Activated naive CD8-positive, alpha-beta T cell treated with anti-CD3 and anti-CD28 coated beads, Interleukin-2, amount 10 ng/mL, durations not matched to agents 7 days and 5 days (primary cell): ENCODE results near the gene ALDH1A3. TPM values are rescaled to one million over a fixed set of nuclear protein-coding genes. Genes with fewer than 3 reads are reported as not detected.

Experiments used
- ATAC-seq: fragments of 150-1000 bp; cut with Tn5 transposase; one replicate; pipeline ENCODE4 v1.10.0; 2021; ENCODE audit warnings: low read depth, moderate library complexity
- POLR2A ChIA-PET: fragments of 350-600 bp; sonication (Branson Sonifier 250); formaldehyde crosslinking; loops from one replicate; lab custom pipeline; 2021; ENCODE audit warnings: antibody characterized with exemption; lab: Charles Lee
- DNase-seq: peaks from one replicate; pipeline ENCODE4 v3.0.0; 2021
- H3K27ac Mint-ChIP-seq: one replicate; pipeline ENCODE4 v1.8.0; 2022; ENCODE audit warnings: mild to moderate bottlenecking, mixed read lengths
- H3K27me3 Mint-ChIP-seq: one replicate; pipeline ENCODE4 v1.8.0; 2022; ENCODE audit warnings: mild to moderate bottlenecking, moderate library complexity, mixed read lengths
- H3K36me3 Mint-ChIP-seq: one replicate; pipeline ENCODE4 v1.8.0; 2021; ENCODE audit warnings: mild to moderate bottlenecking, mixed read lengths
- H3K4me1 Mint-ChIP-seq: one replicate; pipeline ENCODE4 v1.8.0; 2021; ENCODE audit warnings: mixed read lengths
- H3K4me3 Mint-ChIP-seq: one replicate; pipeline ENCODE4 v1.8.0; 2022; ENCODE audit warnings: mild to moderate bottlenecking, moderate library complexity, mixed read lengths
- H3K9me3 Mint-ChIP-seq: one replicate; pipeline ENCODE4 v1.8.0; 2021; ENCODE audit warnings: mixed read lengths
- total RNA-seq, 2 experiments: library from RNA; stranded (reverse); gene quantifications; one replicate each; pipeline ENCODE4 v1.2.3, GENCODE V29; 2021

ALDH1A3 gene
- total RNA-seq, 2 experiments from 2014 or later = not detected

DNA sequence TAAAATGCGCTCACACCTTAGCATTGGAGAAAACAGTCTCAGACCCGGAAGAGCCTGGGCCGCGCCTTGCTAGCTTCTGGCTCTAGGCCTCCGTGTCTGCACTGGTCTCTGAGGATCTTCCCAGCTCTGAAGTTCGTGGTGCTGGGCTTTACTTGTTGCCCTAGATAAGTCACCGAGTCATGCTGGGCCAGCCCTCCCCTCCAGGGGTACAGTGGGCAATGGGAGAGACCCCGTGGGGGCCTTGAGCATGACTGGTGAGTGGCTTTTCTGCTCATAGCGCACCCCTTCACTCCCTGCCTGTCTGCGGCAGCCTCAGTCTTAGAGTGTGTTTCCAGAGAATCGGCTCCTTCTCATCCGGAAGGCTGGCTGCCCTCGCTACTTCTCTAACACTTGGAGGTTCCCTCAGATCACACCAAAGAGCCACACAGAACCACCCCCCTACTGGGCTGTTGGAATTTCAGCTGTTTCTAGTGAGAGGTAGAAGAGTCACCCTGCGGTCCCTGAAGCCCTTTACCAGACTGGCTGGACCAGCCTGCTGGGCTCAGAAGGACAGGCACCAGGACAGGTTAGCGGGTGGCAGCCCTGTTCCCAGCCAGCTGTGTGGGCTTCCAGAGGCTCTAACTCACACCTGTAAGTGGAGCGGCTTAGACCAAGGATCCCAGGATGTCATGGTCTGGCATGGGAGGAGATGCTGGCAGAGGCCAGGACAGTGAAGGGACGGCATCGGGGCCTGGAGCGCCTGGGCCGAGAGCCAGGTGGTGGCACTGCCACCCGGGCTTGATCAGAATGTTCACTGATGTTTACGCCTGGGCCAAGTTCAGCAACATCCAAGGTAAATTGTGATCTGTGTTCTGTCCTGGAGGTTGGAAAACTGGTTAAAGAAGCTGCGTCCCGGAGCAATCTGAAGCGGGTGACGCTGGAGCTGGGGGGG, 17.9 kb downstream of the ALDH1A3 start:
- POLR2A ChIA-PET = no interaction called here
- no peaks in the 10 kb centered on the region for H3K9me3 Mint-ChIP-seq
- ATAC-seq (no peak), DNase-seq (no peak)
- no peak overlapping the region for H3K27ac Mint-ChIP-seq
- no peak overlapping the region for H3K4me3 Mint-ChIP-seq
- H3K27me3 Mint-ChIP-seq = peaks cover 23% of the 10 kb centered on the region
- H3K36me3 Mint-ChIP-seq = no peaks in the 10 kb centered on the region
- H3K4me1 Mint-ChIP-seq = no peaks in the 10 kb centered on the region

GRCh38 chr15:100898152-100898490, 18.5 kb downstream of the ALDH1A3 start:
- POLR2A ChIA-PET = no interaction called here
- H3K36me3 Mint-ChIP-seq = no peaks in the 10 kb centered on the region
- DNase-seq (no peak), ATAC-seq (no peak)
- H3K9me3 Mint-ChIP-seq = no peaks in the 10 kb centered on the region
- no peak overlapping the region for H3K4me3 Mint-ChIP-seq
- peaks cover 1% of the 10 kb centered on the region for H3K4me1 Mint-ChIP-seq
- peaks cover 22% of the 10 kb centered on the region for H3K27me3 Mint-ChIP-seq
- no peak overlapping the region for H3K27ac Mint-ChIP-seq

DNA sequence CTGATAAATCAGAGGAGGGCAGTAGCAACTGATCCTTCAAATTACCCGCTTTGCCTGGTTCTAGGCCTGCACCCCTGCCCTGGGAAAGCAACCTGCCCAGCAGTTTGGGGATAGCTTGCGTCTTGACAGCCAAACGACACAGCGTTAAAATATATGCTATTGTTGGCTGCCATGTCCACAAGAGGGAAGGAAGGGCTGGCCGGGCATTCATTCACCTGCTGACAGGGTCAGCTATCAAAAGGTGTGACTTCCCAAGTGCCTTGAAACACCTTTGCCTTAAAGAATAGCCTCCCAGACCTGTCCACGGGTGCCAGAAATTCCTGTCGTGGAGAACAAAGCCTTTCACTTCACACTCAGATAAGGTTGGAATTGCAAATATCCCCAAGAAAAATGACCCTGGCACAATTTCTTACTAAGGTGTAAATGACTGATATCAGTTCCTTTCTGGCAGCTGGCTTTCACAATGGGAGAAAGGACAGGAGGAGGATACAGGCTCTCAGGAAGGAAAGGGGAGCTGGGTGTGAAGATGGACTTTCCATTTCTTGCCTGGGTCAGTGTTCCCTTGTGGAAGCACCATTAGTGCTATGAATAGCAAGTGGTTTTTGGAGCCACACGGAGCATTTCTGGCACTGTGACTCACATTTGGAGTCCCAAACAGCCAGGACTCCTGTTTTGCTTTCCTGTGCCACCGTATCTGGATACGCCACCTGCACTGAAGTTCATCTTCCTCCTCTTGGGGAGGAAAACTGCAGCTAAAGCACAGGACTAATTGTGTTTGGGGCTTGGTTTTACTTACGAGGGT, 19.2 kb downstream of the ALDH1A3 start:
- no peak overlapping the region for H3K4me3 Mint-ChIP-seq
- DNase-seq (no peak), ATAC-seq (no peak)
- no peaks in the 10 kb centered on the region for H3K9me3 Mint-ChIP-seq
- peaks cover 1% of the 10 kb centered on the region for H3K4me1 Mint-ChIP-seq
- peaks cover 21% of the 10 kb centered on the region for H3K27me3 Mint-ChIP-seq
- H3K36me3 Mint-ChIP-seq = no peaks in the 10 kb centered on the region
- H3K27ac Mint-ChIP-seq = no peak overlapping the region
- POLR2A ChIA-PET = no interaction called here

DNA sequence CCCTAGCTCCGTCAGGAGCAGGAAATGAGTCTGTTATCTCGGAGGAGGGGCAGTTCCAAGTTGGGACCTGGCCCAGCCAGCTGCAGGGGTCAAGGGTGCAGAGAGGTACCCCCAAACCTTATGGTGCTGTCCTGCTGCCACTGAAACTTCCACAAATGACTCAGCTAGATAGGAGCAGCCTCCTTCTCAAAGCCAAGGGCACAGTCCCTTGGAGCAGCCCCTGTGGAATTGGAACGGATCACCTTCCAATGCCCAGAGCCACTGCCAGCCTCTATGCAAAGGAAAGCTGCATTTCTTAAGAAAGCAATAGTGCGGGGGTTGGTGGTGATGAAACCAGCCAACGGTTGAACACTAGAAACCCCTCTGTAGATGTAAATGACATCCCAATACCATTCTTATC, 20.0 kb downstream of the ALDH1A3 start:
- Mint-ChIP-seq H3K4me1 (peaks cover 1% of the 10 kb centered on the region), H3K36me3 (no peaks in the 10 kb centered on the region), H3K27ac (no peak overlapping the region), H3K4me3 (no peak overlapping the region), H3K27me3 (peaks cover 21% of the 10 kb centered on the region), H3K9me3 (no peaks in the 10 kb centered on the region)
- ATAC-seq = no peak
- no peak for DNase-seq
- POLR2A ChIA-PET = no interaction called here

DNA sequence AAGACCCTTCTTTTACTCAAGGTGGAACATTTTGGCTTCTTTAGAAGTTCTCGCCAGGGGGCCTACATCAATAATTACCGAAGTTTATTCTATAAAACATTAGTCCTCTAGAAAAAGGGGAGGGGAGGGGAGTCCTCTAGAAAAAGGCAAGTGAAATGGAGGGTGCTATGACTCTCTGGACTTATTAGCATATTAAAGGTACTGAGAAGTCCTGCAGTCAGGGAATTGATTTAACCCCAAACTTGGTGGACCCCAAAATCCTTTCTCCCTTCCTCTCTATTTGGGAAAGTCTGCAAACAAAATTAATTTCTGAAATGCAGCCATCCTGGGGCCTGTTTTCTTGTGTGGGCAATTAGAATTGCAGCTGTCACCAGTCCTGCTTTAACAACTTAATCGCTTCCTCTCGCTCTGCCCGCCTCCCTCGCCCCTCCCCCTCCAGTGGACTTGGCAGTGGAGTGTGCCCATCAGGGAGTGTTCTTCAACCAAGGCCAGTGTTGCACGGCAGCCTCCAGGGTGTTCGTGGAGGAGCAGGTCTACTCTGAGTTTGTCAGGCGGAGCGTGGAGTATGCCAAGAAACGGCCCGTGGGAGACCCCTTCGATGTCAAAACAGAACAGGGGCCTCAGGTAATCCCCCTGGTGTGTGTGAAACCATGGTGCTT, 20.6 kb downstream of the ALDH1A3 start:
- POLR2A ChIA-PET = no interaction called here
- Mint-ChIP-seq H3K27ac (no peak overlapping the region), H3K4me3 (no peak overlapping the region), H3K9me3 (no peaks in the 10 kb centered on the region), H3K36me3 (no peaks in the 10 kb centered on the region), H3K4me1 (peaks cover 1% of the 10 kb centered on the region), H3K27me3 (peaks cover 21% of the 10 kb centered on the region)
- ATAC-seq (no peak), DNase-seq (no peak)

DNA sequence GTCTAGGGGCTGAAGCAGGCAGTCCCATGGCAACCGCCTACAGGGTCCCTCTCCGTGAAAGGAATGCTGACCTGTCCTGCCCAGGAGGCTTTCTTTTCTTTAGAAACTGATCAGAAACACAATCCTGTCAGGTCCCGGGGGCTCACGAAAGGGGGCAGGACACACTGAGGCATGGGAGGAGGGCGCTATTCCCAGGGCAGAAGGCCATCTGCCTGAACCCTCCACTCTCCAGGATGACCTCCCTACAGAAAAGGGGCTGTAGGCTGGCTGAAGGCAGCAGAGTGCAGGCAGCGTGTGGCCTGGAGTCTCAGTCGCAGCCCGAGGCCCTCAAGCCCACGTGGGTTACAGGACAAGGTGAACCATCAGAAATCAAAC, 21.2 kb downstream of the ALDH1A3 start:
- POLR2A ChIA-PET = no interaction called here
- Mint-ChIP-seq H3K27me3 (peaks cover 18% of the 10 kb centered on the region), H3K4me3 (no peak overlapping the region), H3K4me1 (peaks cover 1% of the 10 kb centered on the region), H3K36me3 (no peaks in the 10 kb centered on the region), H3K27ac (no peak overlapping the region), H3K9me3 (no peaks in the 10 kb centered on the region)
- ATAC-seq = no peak
- no peak for DNase-seq

DNA sequence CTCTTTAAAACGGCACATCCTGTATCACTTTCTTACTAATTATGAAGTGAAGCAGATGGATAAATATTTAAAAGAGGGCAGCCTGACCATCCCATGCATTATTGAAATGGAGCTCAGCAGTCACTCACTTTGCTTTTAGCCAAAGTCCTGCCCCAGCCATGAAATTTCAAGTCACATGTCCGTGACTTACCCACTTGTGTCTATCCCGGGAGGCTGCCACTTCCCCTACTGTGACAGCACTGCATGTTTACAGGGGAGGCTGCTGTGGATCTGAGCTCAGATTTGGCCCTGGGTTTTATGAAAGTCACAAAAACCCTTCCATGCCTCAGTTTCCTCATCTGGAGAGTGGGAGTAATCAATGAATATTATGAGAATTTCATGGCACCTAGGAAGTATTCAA, 21.7 kb downstream of the ALDH1A3 start:
- DNase-seq (no peak), ATAC-seq (no peak)
- Mint-ChIP-seq H3K36me3 (no peaks in the 10 kb centered on the region), H3K27me3 (peaks cover 17% of the 10 kb centered on the region), H3K4me3 (no peak overlapping the region), H3K27ac (no peak overlapping the region), H3K9me3 (no peaks in the 10 kb centered on the region), H3K4me1 (peaks cover 1% of the 10 kb centered on the region)
- POLR2A ChIA-PET = no interaction called here

DNA sequence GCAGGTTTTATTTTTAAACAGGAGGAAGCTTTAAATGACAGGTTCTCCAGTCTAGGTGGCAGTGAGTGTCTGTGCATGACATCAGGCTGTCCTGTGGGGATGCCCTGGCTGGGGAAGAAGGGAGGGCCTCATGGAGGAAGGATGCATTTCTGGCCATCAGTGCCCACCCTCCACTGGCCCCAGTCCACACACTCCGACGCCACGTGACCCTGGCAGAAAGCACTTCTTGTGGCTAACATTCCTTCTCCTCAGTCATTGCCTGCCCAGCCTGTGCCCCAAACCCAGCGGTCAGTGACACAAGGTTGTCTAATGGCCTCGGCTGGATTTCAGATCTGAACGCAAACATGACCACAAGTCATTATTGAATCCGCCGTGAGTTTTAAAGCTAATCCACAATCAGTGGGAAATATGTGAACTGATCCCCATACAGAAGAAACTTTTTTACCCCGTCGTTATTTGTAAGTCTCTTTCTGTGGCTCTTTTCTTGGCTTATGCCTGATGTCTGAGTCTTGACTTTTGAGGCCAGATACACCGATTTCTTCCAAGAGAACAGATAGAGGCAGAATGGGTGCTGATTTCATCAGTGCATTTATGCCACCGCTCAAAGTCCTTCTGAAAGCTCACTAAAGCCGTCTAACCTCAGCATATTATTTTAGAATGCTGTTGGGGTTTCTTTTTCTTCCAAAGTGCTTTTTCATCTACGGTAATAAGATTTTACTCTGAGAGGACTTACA, 22.2 kb downstream of the ALDH1A3 start:
- ATAC-seq = no peak
- Mint-ChIP-seq H3K4me3 (no peak overlapping the region), H3K27ac (no peak overlapping the region), H3K4me1 (peaks cover 1% of the 10 kb centered on the region), H3K36me3 (no peaks in the 10 kb centered on the region), H3K9me3 (no peaks in the 10 kb centered on the region), H3K27me3 (peaks cover 19% of the 10 kb centered on the region)
- DNase-seq = no peak
- POLR2A ChIA-PET = no interaction called here

DNA sequence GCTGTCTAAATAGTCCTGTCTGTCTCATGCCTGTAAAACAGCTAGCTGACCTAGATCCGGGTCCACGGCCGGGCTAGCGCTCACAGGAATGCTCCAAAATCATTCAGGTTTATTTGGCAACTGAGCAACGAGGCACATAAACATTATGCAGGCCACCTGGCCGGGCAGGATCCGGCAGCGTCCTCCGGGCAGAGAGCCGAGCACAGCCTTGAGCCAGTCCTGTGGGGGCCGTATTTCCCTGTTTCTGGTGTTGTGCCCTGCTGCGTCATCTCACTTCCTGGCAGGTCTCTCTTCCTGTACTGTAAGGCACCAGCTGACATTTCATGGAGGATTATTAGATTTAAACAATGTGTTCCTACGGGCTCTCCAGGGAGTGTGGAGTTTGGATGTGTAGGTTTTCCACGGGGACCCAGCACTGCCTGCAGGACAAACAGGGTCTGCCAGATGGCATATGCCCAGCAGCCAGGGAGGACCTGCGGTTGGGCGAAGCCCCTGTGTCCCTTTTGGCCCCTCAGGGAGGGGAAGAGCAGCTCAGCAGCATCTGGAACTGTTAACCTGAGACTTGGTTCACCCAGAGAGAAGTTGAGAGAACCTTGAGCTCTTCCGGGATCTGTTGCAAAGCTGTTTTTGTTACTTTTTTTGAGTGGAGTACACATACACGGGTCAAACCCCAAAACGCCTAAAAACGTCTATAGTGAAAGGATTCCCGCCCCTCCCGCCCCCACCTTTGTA, 23.0 kb downstream of the ALDH1A3 start:
- H3K9me3 Mint-ChIP-seq = no peaks in the 10 kb centered on the region
- POLR2A ChIA-PET = no interaction called here
- H3K4me1 Mint-ChIP-seq = peaks cover 1% of the 10 kb centered on the region
- ATAC-seq (no peak), DNase-seq (no peak)
- H3K27ac Mint-ChIP-seq = no peak overlapping the region
- H3K27me3 Mint-ChIP-seq = peaks cover 21% of the 10 kb centered on the region
- no peak overlapping the region for H3K4me3 Mint-ChIP-seq
- H3K36me3 Mint-ChIP-seq = no peaks in the 10 kb centered on the region

DNA sequence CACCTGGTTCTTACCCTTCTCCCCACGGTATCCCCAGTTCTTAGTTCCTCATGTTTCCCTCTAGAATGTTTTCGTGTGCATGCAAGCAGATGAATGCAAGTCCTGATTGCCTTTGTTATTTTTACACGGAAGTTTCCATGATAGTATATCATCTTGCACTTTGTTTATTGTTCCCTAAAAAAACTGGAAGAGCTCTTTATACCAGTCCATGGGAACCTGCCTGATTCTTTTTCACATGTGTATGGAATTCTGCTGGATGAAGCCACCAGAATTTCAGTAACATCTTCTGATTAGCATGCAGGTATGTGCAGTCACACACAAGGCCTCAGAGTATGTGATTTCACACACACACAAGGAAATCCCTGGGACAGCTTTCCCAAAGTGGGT, 23.5 kb downstream of the ALDH1A3 start:
- Mint-ChIP-seq H3K36me3 (no peaks in the 10 kb centered on the region), H3K9me3 (no peaks in the 10 kb centered on the region), H3K4me1 (peaks cover 1% of the 10 kb centered on the region), H3K27ac (no peak overlapping the region), H3K27me3 (peaks cover 21% of the 10 kb centered on the region), H3K4me3 (no peak overlapping the region)
- POLR2A ChIA-PET = no interaction called here
- no peak for DNase-seq
- ATAC-seq = no peak

- POLR2A ChIA-PET = no interaction called here
- H3K27ac Mint-ChIP-seq = no peak overlapping the region
- no peaks in the 10 kb centered on the region for H3K36me3 Mint-ChIP-seq
- ATAC-seq (no peak), DNase-seq (no peak)
- H3K4me1 Mint-ChIP-seq = peaks cover 1% of the 10 kb centered on the region
- H3K27me3 Mint-ChIP-seq = peaks cover 19% of the 10 kb centered on the region
- no peaks in the 10 kb centered on the region for H3K9me3 Mint-ChIP-seq
- H3K4me3 Mint-ChIP-seq = no peak overlapping the region
Measured at GRCh38 chr15:100905850-100906249, 26.2 kb downstream of the ALDH1A3 start.

DNA sequence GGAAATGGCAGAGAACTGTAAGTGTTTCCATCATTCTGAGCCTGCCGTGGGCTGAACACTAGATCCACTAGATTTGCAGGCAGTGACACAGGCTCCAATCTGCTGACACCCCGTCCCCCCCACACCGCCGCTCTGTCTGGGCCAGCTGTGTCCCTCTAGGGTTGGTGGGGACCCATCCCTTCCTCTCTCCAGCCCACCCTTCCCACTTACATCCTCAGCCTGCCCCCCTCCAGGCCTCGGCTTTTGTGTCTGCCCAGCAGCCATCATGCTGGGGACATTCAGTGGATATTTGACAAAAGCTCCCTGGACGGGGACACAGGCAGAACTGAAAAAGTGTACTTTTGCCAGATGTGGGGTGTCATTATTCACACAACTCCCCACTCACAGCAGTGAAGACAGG, 28.8 kb downstream of the ALDH1A3 start:
- peaks cover 21% of the 10 kb centered on the region for H3K27me3 Mint-ChIP-seq
- H3K4me3 Mint-ChIP-seq = no peak overlapping the region
- H3K36me3 Mint-ChIP-seq = no peaks in the 10 kb centered on the region
- no peak for DNase-seq
- ATAC-seq = no peak
- H3K27ac Mint-ChIP-seq = no peak overlapping the region
- POLR2A ChIA-PET = no interaction called here
- H3K9me3 Mint-ChIP-seq = no peaks in the 10 kb centered on the region
- H3K4me1 Mint-ChIP-seq = no peaks in the 10 kb centered on the region

DNA sequence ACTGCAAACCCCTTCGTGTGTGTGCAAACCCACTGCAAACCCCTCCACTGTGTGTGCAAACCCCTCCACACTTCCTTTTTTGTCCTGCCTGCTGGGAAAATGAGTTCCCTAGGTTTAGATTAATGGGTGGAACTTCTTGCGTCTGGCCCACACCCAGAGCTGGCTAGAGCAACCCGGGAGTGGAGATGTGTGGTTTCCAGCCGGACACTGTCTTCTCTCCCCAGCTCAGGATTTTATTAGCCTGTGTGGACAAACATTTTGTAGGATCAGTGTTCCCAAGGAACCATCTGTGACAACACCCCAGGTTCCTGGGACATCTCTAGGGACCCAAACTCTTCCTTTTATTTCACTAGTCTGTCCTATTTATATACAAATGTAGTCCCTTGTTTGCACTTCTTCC, 29.9 kb downstream of the ALDH1A3 start:
- Mint-ChIP-seq H3K36me3 (no peaks in the 10 kb centered on the region), H3K27ac (no peak overlapping the region), H3K4me3 (no peak overlapping the region), H3K27me3 (peaks cover 31% of the 10 kb centered on the region), H3K4me1 (no peaks in the 10 kb centered on the region), H3K9me3 (no peaks in the 10 kb centered on the region)
- DNase-seq = no peak
- ATAC-seq = no peak
- POLR2A ChIA-PET = no interaction called here
